Left ventricle myocardium superior (tissue), 1 donor: Measurements from ENCODE around the gene BAZ2A. TPM values are rescaled to one million over a fixed set of nuclear protein-coding genes. Genes with fewer than 3 reads are reported as not detected.

Experiments
- ATAC-seq: fragments of 200-7000 bp; cut with Tn5 transposase; one replicate; pipeline ENCODE4 v1.9.1; 2020; ENCODE audit warnings: mild to moderate bottlenecking, moderate library complexity
- DNase-seq: peaks from one replicate; pipeline ENCODE4 v3.0.0-alpha.2; 2020
- intact Hi-C: fragments of 100-400 bp; cut with micrococcal nuclease; formaldehyde crosslinking; loops from one replicate; pipeline ENCODE4 v1.11.0; 2022
- total RNA-seq: library from RNA; stranded (reverse); fragmentation: NEBNext Ultra II Directional; extraction: Animal tissue kit (Norgen Biotek cat#: 25700); gene quantifications from one replicate; pipeline ENCODE4 v1.2.1, GENCODE V29; 2021
- donor health status: DM: no; HTN: yes; CAD: no; lungs with severe emphysema.

BAZ2A gene
- total RNA-seq, 1 donor from 2014 or later, result 34.7 TPM

GRCh38 chr12:56636675-56637540 is 6.8 kb upstream of the BAZ2A start:
- intact Hi-C loops, result loop anchor here (10.0 kb wide), 1 partner anchor 112 kb away; the partner anchor contains the start of gene RBMS2
- DNase-seq (peak; percentile 98), ATAC-seq (peak; percentile 78)

GRCh38 chr12:56635806-56636674 is 5.9 kb upstream of the BAZ2A start:
- ATAC-seq, result peak; percentile 86
- intact Hi-C loops, result loop anchor here (10.0 kb wide), 1 partner anchor 111 kb away; the partner anchor contains the start of gene RBMS2
- DNase-seq, result peak; percentile 89

GRCh38 chr12:56634837-56635791 is 5.0 kb upstream of the BAZ2A start:
- DNase-seq (peak; percentile 77), ATAC-seq (peak; percentile 47)
- intact Hi-C loops, result loop anchor here (10.0 kb wide), 1 partner anchor 110 kb away; the partner anchor contains the start of gene RBMS2

- ATAC-seq (no peak), DNase-seq (no peak)
- intact Hi-C loops, result loop anchor here (10.0 kb wide), 1 partner anchor 110 kb away; the partner anchor contains the start of gene RBMS2
Observed at GRCh38 chr12:56634242-56634836, 4.2 kb upstream of the BAZ2A start.

- DNase-seq (no peak), ATAC-seq (no peak)
- intact Hi-C loops, result loop anchor here (10.0 kb wide), 1 partner anchor 109 kb away; the partner anchor contains the start of gene RBMS2
Observed at GRCh38 chr12:56633468-56634241, 3.5 kb upstream of the BAZ2A start.

- intact Hi-C loops, result loop anchor here (10.0 kb wide), 1 partner anchor 108 kb away; the partner anchor contains the start of gene RBMS2
- no peak for DNase-seq
- ATAC-seq, result no peak
Observed at GRCh38 chr12:56632701-56633467, 2.8 kb upstream of the BAZ2A start.

- intact Hi-C loops, result loop anchor here (10.0 kb wide), 1 partner anchor 107 kb away; the partner anchor contains the start of gene RBMS2
- peak; percentile 84 for DNase-seq
- peak; percentile 9 for ATAC-seq
Observed at GRCh38 chr12:56631790-56632700, 1.9 kb upstream of the BAZ2A start.

- intact Hi-C loops, result loop anchor here (10.0 kb wide), 1 partner anchor 105 kb away; the partner anchor contains the start of gene RBMS2
Observed at GRCh38 chr12:56629459-56630179, 507 bp downstream of the BAZ2A start.

GRCh38 chr12:56628671-56629458 is 1.3 kb downstream of the BAZ2A start:
- intact Hi-C loops, result no loop called here
- ATAC-seq (peak; percentile 35), DNase-seq (peak; percentile 76)

More at GRCh38 chr12:56629459-56630179, 507 bp downstream of the BAZ2A start:
- DNase-seq (peak; percentile 49), ATAC-seq (peak; percentile 48)

- ATAC-seq, result no peak
- intact Hi-C loops, result no loop called here
- DNase-seq, result no peak
Observed at GRCh38 chr12:56626701-56627100, 3.4 kb downstream of the BAZ2A start.

- no peak for DNase-seq
- ATAC-seq, result no peak
- intact Hi-C loops, result no loop called here
Observed at GRCh38 chr12:56622535-56622934, 7.6 kb downstream of the BAZ2A start.

GRCh38 chr12:56616925-56617324 is 13.2 kb downstream of the BAZ2A start:
- intact Hi-C loops, result no loop called here
- ATAC-seq (peak; percentile 89), DNase-seq (no peak)

GRCh38 chr12:56616244-56616643 is 13.9 kb downstream of the BAZ2A start:
- ATAC-seq (peak; percentile 95), DNase-seq (peak; percentile 55)
- intact Hi-C loops, result no loop called here

- DNase-seq (no peak), ATAC-seq (no peak)
- intact Hi-C loops, result no loop called here
Observed at GRCh38 chr12:56614627-56615026, 15.5 kb downstream of the BAZ2A start.
